Fibroblast of lung (primary cell): ENCODE data around the gene PRDX6.

Experiments
- EZH2 ChIP-seq: IDR thresholded peaks from 2 replicates; pipeline ENCODE4 v1.5.1; 2012; ENCODE audit warnings: low read length, control low read depth, mild to moderate bottlenecking; ENCODE audit errors: missing control alignments
- TF ChIP-seq, protein P1 (sequence below), 2 donors: IDR thresholded peaks in 1 of 2; conservative IDR thresholded peaks in 1 of 2; 1 replicate in 1 of 2; 2 replicates in 1 of 2; pipeline ENCODE4 v1.5.1; 2011 to 2012; ENCODE audit warnings: low read length in 2 of 2, control low read depth in 1 of 2, inconsistent platforms in 1 of 2, low read depth in 1 of 2, mild to moderate bottlenecking in 1 of 2

DNA sequence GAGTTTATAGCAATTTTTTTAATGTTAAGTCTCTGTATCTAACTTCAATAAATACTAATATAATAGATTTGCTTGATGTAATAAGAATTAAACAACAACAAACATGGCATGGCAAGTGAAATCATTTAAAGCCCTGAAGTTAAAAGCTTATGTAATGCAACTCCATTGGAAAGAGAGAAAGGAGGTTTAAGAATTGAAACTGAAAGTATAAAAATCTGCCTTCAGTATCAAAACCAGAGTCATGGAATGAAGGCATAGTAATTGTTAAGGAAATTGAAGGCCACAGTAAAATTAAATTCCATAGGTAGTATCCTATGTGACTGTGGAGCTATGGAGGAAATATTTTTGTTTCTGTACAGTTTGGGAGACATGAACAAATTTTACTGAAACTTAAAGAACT lies 55.1 kb downstream of the PRDX6 start:
- TF ChIP-seq, protein P1, sequence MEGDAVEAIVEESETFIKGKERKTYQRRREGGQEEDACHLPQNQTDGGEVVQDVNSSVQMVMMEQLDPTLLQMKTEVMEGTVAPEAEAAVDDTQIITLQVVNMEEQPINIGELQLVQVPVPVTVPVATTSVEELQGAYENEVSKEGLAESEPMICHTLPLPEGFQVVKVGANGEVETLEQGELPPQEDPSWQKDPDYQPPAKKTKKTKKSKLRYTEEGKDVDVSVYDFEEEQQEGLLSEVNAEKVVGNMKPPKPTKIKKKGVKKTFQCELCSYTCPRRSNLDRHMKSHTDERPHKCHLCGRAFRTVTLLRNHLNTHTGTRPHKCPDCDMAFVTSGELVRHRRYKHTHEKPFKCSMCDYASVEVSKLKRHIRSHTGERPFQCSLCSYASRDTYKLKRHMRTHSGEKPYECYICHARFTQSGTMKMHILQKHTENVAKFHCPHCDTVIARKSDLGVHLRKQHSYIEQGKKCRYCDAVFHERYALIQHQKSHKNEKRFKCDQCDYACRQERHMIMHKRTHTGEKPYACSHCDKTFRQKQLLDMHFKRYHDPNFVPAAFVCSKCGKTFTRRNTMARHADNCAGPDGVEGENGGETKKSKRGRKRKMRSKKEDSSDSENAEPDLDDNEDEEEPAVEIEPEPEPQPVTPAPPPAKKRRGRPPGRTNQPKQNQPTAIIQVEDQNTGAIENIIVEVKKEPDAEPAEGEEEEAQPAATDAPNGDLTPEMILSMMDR (conservative IDR thresholded peaks at IDR 0.05 in 1 of 2, IDR thresholded peaks at IDR 0.05 in 1 of 2; ENCODE audit: low read depth in 1 of 2, low read length in 2 of 2) = no peak
- TF ChIP-seq EZH2 = no peak
